ENCODE data around the gene HOXB9.

- TF ChIP-seq ZNF232 (CRISPR knock-in tag; IDR thresholded peaks at IDR 0.05) (no peak), ZNF512 (CRISPR knock-in tag; IDR thresholded peaks at IDR 0.05; ENCODE audit: borderline replicate concordance) (no peak), NR3C1 (CRISPR knock-in tag; conservative IDR thresholded peaks at IDR 0.05; ENCODE audit: low read depth) (no peak), ESRRA (CRISPR knock-in tag; IDR thresholded peaks at IDR 0.05; ENCODE audit: borderline replicate concordance) (no peak), SP1 (CRISPR knock-in tag; conservative IDR thresholded peaks at IDR 0.05) (no peak), USF2 (CRISPR knock-in tag; IDR thresholded peaks at IDR 0.05) (no peak), ZBTB21 (CRISPR knock-in tag; IDR thresholded peaks at IDR 0.05; ENCODE audit: borderline replicate concordance) (no peak), CTCF (IDR thresholded peaks at IDR 0.05) (no peak), MAX (CRISPR knock-in tag; IDR thresholded peaks at IDR 0.05) (no peak), STAT6 (CRISPR knock-in tag; conservative IDR thresholded peaks at IDR 0.05; ENCODE audit: low read depth) (no peak)
Observed at GRCh38 chr17:48613862-48614694, 12.1 kb downstream of the HOXB9 start.

All from WTC11 (cell line).